Osteoblast (primary cell): ENCODE data around the gene UNC13C. TPM values are rescaled to one million over a fixed set of nuclear protein-coding genes. Genes with fewer than 3 reads are reported as not detected.

ENCODE experiments used
- DNase-seq: peaks from one replicate; pipeline ENCODE4 v3.0.0; 2011; ENCODE audit warnings: low spot score, mixed read lengths; ENCODE audit not compliant: insufficient read length; ENCODE audit errors: missing footprints
- H2AFZ ChIP-seq: 2 replicates; pipeline ENCODE4 v1.6.0; 2011; ENCODE audit warnings: mild to moderate bottlenecking, low read length
- H3K27ac ChIP-seq: 2 replicates; pipeline ENCODE4 v1.5.1; 2011; ENCODE audit warnings: mild to moderate bottlenecking, low read depth, low read length, moderate library complexity
- H3K27me3 ChIP-seq: 2 replicates; pipeline ENCODE4 v1.6.0; 2012; ENCODE audit warnings: mild to moderate bottlenecking, control low read depth, inconsistent platforms, low read length, moderate library complexity; ENCODE audit not compliant: insufficient read depth
- H3K36me3 ChIP-seq: 2 replicates; pipeline ENCODE4 v1.5.1; 2011; ENCODE audit warnings: mild to moderate bottlenecking, low read length, control low read depth, moderate library complexity; ENCODE audit not compliant: insufficient read depth
- H3K4me1 ChIP-seq: 2 replicates; pipeline ENCODE4 v1.5.1; 2011; ENCODE audit warnings: mild to moderate bottlenecking, low read length, control low read depth, moderate library complexity; ENCODE audit not compliant: insufficient read depth
- H3K4me2 ChIP-seq: 2 replicates; pipeline ENCODE4 v1.6.0; 2011; ENCODE audit warnings: mild to moderate bottlenecking, low read length; ENCODE audit not compliant: insufficient read depth
- H3K4me3 ChIP-seq: fragments of 200-600 bp; sonication (generic); 3 replicates; pipeline ENCODE4 v1.5.1; 2012; ENCODE audit warnings: mild to moderate bottlenecking, low read length, inconsistent platforms; ENCODE audit not compliant: insufficient read depth
- H3K79me2 ChIP-seq: 2 replicates; pipeline ENCODE4 v1.6.0; 2012; ENCODE audit warnings: mild to moderate bottlenecking, low read length, control low read depth, inconsistent platforms; ENCODE audit not compliant: insufficient read depth
- H3K9me3 ChIP-seq: 2 replicates; pipeline ENCODE4 v1.5.1; 2011; ENCODE audit warnings: low read depth, low read length, control low read depth
- H4K20me1 ChIP-seq: 2 replicates; pipeline ENCODE4 v1.6.0; 2012; ENCODE audit warnings: mild to moderate bottlenecking, low read length, control low read depth; ENCODE audit not compliant: insufficient read depth
- CTCF ChIP-seq: IDR thresholded peaks from 2 replicates; pipeline ENCODE4 v1.5.1; 2011; ENCODE audit warnings: mild to moderate bottlenecking, low read depth, low read length, moderate library complexity; ENCODE audit errors: extremely low read depth
- total RNA-seq: library from RNA; depleted of rRNA; stranded (reverse); fragments of >200 nt; gene quantifications from 2 replicates; pipeline ENCODE4 v1.2.3, GENCODE V29; 2012

UNC13C gene
- total RNA-seq, 1 donor = not detected

DNA sequence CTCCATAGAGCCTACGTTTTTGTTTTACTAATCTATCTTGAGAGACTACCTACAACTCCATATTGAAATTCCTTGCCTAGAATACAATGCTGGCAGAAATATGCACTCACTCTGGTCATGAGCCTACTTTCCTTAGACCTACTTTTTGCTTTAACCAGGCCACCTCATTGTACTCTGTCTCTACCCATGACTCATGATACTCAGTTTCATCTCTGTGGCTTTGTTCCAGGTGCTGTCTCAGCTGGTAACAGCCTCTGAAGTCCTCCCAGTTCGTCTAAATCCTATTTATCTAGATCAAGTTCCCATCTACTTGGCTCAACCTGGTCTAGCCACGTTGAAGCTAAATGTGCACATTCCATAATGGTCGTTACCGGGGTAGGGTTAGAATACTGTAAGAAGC is 682.1 kb downstream of the UNC13C start:
- Histone ChIP-seq H3K27me3 (no peaks in the 10 kb centered on the region), H3K4me2 (no peak overlapping the region), H3K4me3 (no peak overlapping the region), H3K36me3 (no peaks in the 10 kb centered on the region), H3K27ac (no peak overlapping the region), H3K79me2 (no peaks in the 10 kb centered on the region), H3K4me1 (no peaks in the 10 kb centered on the region), H3K9me3 (no peaks in the 10 kb centered on the region), H4K20me1 (no peaks in the 10 kb centered on the region), H2AFZ (no peak overlapping the region)
- TF ChIP-seq CTCF = no peak
- DNase-seq = no peak

- DNase-seq = no peak
- H4K20me1 ChIP-seq = no peaks in the 10 kb centered on the region
- H3K4me2 ChIP-seq = no peak overlapping the region
- no peaks in the 10 kb centered on the region for H3K79me2 ChIP-seq
- no peak overlapping the region for H2AFZ ChIP-seq
- H3K4me3 ChIP-seq = no peak overlapping the region
- no peaks in the 10 kb centered on the region for H3K4me1 ChIP-seq
- H3K27me3 ChIP-seq = no peaks in the 10 kb centered on the region
- H3K36me3 ChIP-seq = no peaks in the 10 kb centered on the region
- no peak overlapping the region for H3K27ac ChIP-seq
- no peak for TF ChIP-seq CTCF
- no peaks in the 10 kb centered on the region for H3K9me3 ChIP-seq
These were observed 697.0 kb downstream of the UNC13C start for GRCh38 chr15:54675241-54675640.

DNA sequence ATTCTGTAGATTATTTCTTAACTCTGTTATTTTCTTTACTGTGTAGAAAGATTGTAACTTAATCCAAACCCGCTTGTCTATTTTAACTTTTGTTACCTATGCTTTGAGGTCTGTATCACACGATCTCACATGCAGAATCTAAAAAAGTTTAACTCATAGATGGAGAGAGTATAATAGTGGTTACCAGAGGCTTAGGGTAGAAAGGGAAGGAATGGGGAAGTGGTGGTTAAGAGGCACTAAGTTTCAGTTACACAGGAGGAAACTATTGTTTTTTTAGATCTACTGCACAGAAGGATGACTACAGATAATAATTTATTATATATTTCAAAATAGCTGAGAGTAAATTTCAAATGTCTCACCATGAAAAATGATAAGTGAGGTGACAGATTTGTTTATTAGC is 703.3 kb downstream of the UNC13C start:
- Histone ChIP-seq H3K36me3 (no peaks in the 10 kb centered on the region), H3K4me3 (no peak overlapping the region), H2AFZ (no peak overlapping the region), H3K4me2 (no peak overlapping the region), H3K9me3 (no peaks in the 10 kb centered on the region), H3K79me2 (no peaks in the 10 kb centered on the region), H3K27ac (no peak overlapping the region), H3K4me1 (no peaks in the 10 kb centered on the region), H3K27me3 (no peaks in the 10 kb centered on the region), H4K20me1 (no peaks in the 10 kb centered on the region)
- DNase-seq = no peak
- TF ChIP-seq CTCF = no peak

Other genes with a start within 250 kb of the UNC13C start
- not detected in 2 replicates for gene WDR72, start 218.8 kb upstream of the UNC13C start, total RNA-seq